ENCODE measurements around the gene RAB34.

The RAB34 gene, protein sequence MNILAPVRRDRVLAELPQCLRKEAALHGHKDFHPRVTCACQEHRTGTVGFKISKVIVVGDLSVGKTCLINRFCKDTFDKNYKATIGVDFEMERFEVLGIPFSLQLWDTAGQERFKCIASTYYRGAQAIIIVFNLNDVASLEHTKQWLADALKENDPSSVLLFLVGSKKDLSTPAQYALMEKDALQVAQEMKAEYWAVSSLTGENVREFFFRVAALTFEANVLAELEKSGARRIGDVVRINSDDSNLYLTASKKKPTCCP

DNA sequence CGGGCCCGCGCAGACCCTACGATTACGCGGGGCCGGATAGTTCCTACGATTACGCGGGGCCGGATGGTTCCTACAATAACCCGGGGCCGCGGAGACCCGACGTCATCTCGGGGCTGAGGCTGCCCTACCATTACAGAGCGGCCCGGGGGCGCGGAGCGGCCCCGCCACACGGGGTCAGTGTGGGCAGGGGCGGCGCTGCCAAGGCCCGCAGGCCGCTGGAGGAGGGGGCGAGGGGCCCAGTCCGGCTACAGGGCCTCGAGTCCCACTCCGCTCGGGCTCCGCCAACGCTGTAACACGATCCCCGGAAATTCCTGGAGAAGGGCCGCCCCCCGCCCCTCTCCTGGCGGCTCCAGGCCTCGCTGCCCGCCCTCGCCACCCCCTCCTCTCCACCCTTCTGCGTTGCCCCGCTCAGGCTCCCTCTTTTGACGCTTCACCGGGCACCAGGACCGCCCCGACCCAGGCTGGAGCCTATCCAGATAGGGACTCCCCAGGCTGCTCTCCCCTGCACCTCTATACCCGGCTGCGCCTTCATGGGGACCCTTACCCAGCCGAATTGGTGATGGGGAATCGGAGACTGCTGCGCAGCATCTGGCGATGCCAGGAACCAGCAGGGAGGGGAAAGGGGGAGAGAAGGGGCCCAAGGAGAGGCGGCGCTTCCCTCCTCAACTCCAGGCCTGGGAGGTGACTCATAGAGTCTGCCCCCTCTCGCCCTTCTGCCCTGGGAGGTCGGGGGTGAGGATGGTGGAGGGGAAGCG, at the start of gene RAB34:
TSS of gene RAB34 (minus strand) at position 291 of the 755 bp plus-strand sequence. CDS start 602 bp downstream, outside the sequence.
- Histone ChIP-seq H3K4me3 (peak within 1 kb of the TSS; percentile 37 to 83 (median 57)), H3K27ac (peak within 1 kb of the TSS; percentile 40 to 96 (median 88))

DNA sequence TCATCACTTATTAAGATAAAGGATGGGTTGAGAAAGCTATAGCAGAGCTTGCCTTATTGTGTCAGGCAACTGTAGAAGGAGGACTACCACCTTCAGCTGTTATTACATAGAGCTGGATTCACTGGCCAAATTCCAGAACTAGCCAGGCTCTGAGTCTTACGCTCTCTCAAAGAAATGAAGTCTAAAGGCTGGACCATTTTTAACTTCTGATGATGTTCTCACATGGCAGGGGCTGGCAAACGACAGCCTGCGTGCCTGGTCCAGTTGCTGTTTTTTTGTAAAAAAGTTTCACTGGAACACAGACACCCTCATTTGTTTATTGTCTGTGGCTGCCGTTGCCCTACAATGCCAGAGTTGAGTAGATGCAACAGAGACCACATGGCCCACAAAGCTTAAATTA, 47.4 kb upstream of the RAB34 start:
- H3K27ac ChIP-seq = no peak overlapping the region
- H3K4me3 ChIP-seq = no peak overlapping the region

DNA sequence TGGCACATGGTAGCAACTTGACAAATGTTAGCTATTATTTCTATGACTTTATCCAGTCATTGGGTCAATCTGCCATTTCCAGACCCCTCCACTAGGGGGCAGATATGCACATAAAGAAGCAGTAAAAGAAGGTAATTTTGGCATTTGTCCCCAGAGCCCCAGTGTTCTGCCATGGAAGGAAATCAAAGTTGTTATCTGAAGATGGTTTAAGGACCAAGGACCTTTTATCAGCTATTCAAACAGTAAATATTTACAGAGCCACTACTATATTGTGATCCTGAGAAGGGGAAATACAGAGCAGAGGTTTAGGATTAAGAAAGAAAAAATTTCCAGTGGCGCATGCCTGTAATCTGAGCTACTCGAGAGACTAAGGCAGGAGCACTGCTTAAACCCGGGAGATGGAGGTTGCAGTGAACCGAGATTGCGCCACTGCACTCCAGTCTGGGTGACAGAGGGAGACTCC, 46.2 kb upstream of the RAB34 start:
- Histone ChIP-seq H3K4me3 (no peak overlapping the region), H3K27ac (no peak overlapping the region)

DNA sequence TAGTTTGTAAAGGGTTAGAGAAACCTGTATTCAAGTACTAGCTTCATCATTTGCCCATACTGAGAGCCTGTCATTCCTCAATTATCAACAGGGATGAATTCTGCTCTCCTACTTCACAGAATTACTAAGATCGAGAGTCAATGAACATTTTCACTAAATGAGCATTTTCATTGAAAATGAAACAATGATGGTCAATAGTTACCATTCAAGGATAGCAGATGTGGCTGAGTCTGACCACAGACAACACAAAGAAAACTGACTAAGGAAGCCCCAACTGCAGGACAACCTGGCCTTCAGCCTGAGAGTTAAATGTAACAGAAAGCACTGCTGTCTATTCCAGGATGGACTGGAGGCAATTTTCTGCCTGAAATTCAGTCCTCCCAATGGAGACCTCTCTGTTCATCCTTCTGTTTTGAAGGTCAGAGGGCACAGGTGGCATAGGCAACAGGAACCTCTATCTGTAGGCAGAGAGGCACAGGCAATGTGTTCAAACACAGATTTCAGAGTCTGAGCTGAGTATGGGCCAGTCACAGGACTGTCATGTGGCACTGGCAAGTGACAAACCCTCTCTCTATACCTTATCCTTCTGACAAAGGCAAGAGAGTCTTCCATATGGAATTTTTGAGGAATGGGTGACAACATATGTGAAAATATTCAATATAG, 45.6 kb upstream of the RAB34 start:
- Histone ChIP-seq H3K27ac (no peak overlapping the region), H3K4me3 (no peak overlapping the region)

DNA sequence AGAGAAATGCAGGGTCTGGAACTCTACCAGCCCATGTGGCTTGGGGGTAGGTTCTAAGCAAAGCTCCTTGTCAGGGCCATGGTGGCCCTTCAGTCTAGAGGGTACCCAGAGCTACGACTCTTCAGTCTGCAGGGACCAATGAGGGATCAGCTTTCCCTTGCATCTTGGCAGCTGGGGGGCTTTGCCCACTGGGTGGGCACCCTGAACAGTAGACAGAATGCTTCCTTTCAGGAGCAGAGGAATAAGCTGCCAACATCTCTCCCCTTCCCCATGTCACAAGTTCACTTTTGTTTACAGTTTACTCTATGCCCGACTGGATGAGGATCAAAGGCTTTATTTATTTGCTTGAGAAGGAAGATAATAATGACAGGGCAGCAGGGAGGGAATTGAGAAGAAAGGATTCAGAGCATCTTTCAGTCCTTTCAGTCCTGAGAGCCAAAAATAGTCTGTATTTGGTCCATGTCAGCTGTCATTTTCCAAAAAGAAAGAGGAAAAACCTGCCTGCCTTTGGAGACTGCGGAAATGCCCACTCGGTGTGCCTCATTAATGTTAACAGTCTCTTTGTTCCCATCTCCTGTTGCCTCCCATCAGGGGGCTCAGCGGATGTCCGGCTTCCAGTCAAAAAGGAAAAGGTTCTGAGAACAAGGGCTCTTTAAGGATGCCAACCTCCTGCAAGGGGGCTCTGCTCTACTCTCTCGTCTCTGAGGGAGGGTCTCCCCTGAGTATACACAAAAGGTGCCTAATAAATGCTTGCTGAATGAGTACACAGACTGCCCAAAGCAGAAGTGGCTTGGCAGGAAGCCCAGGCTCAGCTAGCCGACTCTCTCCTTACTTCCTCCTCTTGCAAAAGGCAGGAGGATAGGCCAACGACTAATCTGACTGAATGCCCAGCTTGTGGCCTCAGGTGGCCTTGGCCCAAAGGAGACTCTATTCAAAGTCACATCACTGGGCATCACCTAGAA, 43.2 kb upstream of the RAB34 start:
- Histone ChIP-seq H3K27ac (peak overlapping the region in 5 of 21 experiments; percentile 6 to 31 (median 18)), H3K4me3 (no peak overlapping the region)

DNA sequence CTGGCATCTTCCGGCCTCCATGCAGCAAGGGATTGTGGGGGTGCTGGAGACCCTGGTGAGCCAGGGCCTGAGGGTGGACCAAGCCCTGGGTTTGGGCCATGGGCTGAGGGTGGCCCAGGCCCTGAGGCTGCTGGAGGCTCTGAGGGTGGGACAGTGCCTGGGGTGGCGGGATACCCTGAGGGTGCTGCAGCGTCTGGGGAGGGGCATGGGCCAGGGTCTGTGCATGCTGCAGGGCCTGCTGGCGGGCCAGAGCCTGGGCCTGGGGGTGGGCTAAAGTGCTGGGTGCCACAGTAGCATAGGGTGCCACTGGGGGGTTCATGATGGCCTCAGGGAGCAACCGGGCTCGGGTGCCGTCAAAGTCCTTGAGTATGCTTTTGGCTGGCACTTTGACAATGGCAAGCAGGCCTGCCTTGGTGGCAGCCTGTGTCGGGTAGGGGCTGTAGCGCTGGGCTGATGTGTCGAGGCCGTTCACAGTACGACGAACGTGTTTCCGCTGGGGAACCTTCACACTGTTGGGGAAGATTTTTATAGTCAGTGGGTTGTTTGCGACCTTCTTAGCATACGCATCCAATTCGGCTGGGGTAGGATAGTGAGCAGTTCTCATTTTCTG, 41.7 kb upstream of the RAB34 start:
- H3K27ac ChIP-seq = no peak overlapping the region

DNA sequence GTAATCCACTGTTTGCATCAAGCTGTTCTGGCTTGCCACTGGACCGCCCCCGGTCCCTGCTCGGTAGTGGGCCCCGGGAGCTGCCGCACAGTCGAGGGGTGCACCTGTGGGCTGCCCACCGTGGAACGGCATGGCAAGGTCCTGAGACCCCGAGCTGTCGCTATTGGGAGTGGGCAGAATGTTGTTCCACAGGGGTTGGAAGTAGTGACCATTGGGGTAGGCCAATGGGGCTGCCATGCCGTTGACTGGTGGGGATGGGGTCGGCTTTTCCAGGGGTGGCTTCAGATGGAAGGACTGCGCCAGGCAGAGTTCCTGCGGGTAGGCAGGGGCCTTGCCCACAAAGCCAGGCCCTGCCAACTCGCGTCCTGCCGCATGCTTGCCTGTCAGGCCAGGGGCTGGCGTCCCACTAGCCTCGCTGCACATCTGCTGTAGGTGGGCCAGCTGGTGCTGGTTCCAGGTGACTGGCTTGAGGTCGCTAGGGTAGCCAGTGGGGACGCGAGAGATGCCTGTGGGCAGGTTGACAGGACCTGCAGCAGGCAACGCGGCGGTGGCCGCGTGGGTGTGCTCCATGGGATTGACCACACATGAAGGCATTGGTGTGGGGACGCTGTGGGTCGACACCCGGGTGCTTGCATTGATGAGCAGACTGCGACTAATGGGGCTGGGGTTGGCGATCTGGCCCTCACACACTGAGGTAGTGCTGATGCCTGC, 40.9 kb upstream of the RAB34 start:
- no peak overlapping the region for H3K27ac ChIP-seq

More for the DNA sequence above, 41.7 kb upstream of the RAB34 start:
- no peak overlapping the region for H3K4me3 ChIP-seq

DNA sequence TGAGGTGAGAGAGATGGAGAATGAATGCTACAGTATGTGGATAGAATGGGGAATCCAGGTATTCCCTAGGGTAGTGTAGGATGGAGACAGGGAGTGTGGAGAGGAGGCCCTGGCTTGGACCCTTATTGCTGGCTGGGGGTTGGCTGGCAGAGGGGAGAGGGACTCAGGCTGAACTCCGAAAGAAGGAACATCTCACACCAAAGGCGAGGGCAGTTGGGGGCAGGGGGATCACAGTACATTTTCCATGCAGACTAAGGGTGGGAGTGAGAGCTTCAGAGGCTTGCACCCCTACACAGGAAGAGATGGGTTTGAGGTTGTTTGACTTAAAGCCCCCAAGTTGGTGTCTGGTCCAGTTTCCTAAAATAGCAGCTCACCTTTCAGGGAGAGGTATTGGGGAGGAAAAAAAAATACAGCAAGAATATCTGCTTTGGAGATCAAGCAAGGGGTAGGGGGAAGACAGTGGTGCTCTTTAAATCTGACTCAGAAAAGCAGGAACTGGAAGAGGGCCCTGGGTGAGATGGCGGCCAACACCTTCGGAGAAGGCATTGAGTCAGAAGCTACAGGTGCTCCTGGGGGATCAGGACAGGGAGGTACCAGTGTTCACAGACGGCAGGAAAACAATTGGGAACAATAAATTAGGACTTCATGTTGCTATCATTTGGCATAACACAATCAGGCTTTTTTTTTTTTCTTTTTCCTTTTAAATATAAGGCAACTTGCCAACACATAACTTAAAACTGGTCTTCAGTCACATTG, 38.6 kb upstream of the RAB34 start:
- Histone ChIP-seq H3K27ac (no peak overlapping the region), H3K4me3 (no peak overlapping the region)

More for the DNA sequence above, 40.9 kb upstream of the RAB34 start:
- no peak overlapping the region for H3K4me3 ChIP-seq

DNA sequence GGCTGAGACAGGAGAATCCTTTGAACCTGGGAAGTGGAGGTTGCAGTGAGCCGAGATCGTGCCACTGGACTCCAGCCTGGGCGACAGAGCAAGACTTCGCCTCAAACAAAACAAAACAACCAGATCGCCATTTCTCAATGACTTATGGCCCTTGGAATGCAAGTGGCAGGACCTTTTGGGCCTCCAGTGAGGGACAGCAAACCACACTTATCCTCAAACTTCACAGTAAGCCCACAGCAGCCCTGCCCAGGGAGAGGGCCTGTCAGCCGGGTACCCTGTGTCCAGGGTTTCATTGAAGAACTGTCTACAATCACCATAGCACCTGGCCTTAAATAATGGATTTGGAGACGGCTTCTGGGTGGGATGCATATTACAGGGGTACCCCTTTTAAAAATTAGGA, 37.8 kb upstream of the RAB34 start:
- Histone ChIP-seq H3K4me3 (no peak overlapping the region), H3K27ac (no peak overlapping the region)

DNA sequence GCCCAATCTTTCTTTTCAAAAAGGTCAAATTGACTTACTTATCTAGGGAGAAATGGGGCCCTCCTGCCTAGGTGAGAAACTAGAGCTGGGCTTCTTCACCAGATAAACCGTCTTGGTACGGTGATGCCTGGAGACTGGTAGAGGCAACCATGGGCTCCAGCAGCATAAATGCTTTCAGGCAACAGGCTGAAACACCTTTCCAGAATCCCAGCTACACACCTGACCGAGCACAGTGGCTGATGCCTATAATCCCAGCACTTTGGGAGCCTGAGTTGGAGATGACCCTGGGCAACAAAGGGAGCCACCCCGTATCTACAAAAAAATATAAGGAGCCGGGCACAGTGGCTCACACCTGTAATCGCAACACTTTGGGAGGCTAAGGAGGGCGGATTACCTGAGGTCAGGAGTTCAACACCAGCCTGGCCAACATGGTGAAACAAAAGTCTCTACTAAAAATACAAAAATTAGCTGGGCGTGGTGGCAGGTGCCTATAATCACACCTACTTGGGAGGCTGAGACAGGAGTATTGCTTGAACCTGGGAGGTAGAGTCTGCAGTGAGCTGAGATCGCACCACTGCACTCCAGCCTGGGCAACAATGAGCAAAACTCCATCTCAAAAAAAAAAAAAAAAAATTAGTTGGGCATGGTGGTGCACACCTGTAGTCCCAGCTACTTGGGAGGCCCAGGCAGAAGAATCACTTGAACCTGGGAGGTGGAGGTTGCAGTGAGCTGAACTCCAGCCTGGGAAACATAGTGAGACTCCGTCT, 34.1 kb upstream of the RAB34 start:
- Histone ChIP-seq H3K27ac (no peak overlapping the region), H3K4me3 (no peak overlapping the region)

DNA sequence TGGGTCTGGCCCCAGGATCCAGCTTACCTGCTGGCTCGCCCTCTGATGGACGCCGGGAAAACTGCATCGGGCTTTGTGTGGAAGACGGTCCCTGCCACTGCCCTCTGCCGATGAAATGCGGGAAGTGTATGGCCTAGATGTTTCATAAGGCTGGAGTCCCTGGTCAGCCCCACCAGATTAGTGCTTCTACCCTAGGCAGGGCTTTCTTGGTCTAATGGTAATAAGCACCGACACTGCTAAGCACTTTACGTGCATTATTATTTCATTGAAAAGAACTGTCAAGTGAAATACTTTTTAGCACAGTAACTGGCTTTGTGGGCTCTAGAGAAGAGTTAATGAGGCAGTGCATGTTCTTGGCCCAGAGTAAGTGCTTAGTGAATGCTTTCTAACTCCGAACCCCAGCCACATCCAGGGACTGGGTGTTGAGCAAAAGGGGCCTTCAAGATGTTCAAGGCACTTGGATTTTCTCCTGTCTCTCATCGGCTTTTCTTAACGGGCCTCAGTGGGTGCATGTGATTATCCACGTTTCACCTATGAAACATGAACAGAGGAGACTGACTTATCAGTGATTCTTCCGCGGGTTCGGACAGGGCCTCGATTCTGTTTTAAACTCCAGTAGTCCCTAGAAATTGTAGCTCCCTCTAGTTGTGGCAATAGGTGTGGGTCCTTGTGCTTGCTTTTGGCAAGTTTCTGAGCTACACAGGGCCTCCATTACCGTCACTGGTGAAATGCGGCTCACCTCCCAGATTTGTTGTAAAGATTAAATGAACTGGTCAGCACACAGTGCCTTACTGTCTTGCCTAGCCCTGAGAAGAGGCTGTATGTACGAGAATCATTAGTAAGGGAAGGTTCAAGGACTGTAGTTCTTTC, 32.7 kb upstream of the RAB34 start:
- Histone ChIP-seq H3K4me3 (no peak overlapping the region), H3K27ac (peak overlapping the region in 3 of 21 experiments; percentile 27 to 64 (median 35))

DNA sequence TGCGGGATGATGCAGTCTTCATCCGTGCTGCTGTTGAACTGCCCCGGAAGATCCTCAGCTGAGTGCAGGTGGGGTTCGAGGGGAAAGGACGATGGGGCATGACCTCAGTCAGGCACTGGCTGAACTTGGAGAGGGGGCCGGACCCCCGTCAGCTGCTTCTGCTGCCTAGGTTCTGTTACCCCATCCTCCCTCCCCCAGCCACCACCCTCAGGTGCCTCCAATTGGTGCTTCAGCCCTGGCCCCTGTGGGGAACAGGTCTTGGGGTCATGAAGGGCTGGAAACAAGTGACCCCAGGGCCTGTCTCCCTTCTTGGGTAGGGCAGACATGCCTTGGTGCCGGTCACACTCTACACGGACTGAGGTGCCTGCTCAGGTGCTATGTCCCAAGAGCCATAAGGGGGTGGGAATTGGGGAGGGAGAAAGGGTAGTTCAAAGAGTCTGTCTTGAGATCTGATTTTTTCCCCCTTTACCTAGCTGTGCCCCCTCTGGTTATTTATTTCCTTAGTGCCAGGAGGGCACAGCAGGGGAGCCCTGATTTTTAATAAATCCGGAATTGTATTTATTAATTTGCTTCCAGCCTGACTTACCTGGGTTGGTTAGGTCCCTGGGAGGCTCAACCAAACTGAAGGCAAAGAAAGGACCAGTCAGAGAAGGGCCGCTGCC, 32.0 kb upstream of the RAB34 start:
- H3K27ac ChIP-seq = peak overlapping the region in 4 of 21 experiments; percentile 13 to 64 (median 30)
- H3K4me3 ChIP-seq = no peak overlapping the region

DNA sequence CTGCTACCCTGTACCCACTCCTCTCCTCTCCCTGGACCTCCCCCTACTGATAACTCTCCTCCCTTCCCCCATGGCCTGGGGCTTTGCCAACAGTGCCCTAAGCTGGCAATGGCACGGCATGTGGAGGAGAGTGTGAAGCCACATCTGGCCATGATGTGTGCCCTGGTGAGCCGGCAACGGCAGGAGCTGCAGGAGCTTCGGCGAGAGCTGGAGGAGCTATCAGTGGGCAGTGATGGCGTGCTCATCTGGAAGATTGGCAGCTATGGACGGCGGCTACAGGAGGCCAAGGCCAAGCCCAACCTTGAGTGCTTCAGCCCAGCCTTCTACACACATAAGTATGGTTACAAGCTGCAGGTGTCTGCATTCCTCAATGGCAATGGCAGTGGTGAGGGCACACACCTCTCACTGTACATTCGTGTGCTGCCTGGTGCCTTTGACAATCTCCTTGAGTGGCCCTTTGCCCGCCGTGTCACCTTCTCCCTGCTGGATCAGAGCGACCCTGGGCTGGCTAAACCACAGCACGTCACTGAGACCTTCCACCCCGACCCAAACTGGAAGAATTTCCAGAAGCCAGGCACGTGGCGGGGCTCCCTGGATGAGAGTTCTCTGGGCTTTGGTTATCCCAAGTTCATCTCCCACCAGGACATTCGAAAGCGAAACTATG, 31.3 kb upstream of the RAB34 start:
- Histone ChIP-seq H3K4me3 (no peak overlapping the region), H3K27ac (peak overlapping the region in 5 of 21 experiments; percentile 8 to 64 (median 23))

DNA sequence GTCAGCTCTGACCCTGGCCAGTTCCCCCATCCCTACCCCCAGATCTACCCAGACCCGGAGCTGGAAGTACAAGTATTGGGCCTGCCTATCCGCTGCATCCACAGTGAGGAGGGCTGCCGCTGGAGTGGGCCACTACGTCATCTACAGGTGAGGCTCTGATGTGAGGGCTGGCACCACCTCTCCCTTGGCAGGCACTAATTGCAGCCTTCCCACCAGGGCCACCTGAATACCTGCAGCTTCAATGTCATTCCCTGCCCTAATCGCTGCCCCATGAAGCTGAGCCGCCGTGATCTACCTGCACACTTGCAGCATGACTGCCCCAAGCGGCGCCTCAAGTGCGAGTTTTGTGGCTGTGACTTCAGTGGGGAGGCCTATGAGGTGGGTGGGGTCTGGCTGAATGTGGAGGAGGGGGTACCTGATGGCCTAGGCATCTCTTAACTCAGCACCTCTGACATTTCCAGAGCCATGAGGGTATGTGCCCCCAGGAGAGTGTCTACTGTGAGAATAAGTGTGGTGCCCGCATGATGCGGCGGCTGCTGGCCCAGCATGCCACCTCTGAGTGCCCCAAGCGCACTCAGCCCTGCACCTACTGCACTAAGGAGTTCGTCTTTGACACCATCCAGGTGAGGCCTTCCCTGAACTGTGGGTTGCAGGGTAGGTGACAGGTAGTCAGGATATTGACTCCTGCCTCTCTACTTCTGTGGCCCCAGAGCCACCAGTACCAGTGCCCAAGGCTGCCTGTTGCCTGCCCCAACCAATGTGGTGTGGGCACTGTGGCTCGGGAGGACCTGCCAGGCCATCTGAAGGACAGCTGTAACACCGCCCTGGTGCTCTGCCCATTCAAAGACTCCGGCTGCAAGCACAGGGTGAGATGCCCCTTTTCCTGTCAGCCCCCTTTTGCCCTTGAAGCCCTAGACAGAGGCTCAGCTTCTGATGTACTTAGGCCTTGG, 30.4 kb upstream of the RAB34 start:
- no peak overlapping the region for H3K4me3 ChIP-seq
- peak overlapping the region in 8 of 21 experiments; percentile 0 to 98 (median 52) for H3K27ac ChIP-seq

Data from skin epidermis (tissue), 12 donors.